ENCODE data around the gene ADAMTS9.

DNA sequence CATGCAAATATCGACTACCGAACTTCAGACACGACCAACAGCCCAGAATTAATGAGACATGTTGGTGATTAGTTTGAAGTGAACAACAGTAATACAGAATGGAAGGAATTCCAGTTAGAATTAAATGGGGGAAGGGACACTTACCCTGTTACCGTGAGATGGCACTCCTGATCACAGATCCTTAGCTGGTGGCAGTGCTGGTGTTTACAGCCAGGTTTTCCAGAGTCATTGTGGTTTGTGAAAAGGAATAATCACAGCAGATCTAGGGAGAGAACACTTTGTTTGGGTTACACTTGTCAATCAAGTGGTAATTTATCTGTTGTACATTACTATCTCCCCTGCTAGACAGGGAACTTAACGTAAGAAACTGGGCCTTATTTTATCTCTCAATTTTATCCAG, 217.4 kb downstream of the ADAMTS9 start:
- TF ChIP-seq, protein P1, sequence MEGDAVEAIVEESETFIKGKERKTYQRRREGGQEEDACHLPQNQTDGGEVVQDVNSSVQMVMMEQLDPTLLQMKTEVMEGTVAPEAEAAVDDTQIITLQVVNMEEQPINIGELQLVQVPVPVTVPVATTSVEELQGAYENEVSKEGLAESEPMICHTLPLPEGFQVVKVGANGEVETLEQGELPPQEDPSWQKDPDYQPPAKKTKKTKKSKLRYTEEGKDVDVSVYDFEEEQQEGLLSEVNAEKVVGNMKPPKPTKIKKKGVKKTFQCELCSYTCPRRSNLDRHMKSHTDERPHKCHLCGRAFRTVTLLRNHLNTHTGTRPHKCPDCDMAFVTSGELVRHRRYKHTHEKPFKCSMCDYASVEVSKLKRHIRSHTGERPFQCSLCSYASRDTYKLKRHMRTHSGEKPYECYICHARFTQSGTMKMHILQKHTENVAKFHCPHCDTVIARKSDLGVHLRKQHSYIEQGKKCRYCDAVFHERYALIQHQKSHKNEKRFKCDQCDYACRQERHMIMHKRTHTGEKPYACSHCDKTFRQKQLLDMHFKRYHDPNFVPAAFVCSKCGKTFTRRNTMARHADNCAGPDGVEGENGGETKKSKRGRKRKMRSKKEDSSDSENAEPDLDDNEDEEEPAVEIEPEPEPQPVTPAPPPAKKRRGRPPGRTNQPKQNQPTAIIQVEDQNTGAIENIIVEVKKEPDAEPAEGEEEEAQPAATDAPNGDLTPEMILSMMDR (conservative IDR thresholded peaks at IDR 0.05), result no peak
- TF ChIP-seq EZH2 (IDR thresholded peaks at IDR 0.05; ENCODE audit: low read depth), result no peak

Data from PC-9 (cell line).